HepG2 (cell line): ENCODE data around the gene XXYLT1.

Experiments
- SMC3 ChIP-seq: IDR thresholded peaks from 2 replicates; pipeline ENCODE4 v1.6.1; 2011; ENCODE audit warnings: low read length, improper control_type of control experiment
- ZFX ChIP-seq: sonication (generic); formaldehyde crosslinking; IDR thresholded peaks from 2 replicates; pipeline ENCODE4 v1.4.0; 2020; ENCODE audit warnings: mild to moderate bottlenecking, low read depth, missing genetic modification reagents, moderate library complexity
- TF ChIP-seq, protein P1 (sequence below): conservative IDR thresholded peaks from 2 replicates; pipeline ENCODE4 v1.6.1; 2018; ENCODE audit warnings: missing genetic modification reagents
- TF ChIP-seq, protein P2 (sequence below): fragments of 450-650 bp; IDR thresholded peaks from 2 replicates; pipeline ENCODE4 v1.6.1; 2017; ENCODE audit warnings: mild to moderate bottlenecking
- TF ChIP-seq, protein P3 (sequence below): sonication (generic); formaldehyde crosslinking; IDR thresholded peaks from 2 replicates; pipeline ENCODE4 v1.5.0; 2020; ENCODE audit warnings: mild to moderate bottlenecking, missing genetic modification reagents, moderate library complexity

DNA sequence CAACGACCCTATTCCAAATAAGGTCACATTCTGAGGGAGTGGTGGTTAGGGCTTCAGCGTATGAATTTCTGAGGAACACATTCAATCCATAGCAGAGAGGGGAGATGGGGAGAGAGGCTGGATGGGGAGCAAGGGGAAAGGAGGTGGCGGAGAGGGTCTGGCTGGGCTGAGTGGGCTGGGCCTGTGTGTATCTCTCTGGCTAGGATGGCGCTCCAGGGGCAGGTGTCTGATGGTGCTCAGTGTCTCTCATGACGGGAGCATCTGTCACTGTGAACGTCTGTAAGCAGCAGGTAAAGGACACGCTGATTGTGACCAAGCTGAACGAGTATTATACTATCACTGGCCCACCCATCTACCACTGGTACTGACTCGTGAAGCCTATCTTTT lies 159.6 kb downstream of the XXYLT1 start:
- TF ChIP-seq, protein P1, sequence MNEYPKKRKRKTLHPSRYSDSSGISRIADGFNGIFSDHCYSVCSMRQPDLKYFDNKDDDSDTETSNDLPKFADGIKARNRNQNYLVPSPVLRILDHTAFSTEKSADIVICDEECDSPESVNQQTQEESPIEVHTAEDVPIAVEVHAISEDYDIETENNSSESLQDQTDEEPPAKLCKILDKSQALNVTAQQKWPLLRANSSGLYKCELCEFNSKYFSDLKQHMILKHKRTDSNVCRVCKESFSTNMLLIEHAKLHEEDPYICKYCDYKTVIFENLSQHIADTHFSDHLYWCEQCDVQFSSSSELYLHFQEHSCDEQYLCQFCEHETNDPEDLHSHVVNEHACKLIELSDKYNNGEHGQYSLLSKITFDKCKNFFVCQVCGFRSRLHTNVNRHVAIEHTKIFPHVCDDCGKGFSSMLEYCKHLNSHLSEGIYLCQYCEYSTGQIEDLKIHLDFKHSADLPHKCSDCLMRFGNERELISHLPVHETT (CRISPR knock-in tag), result no peak
- TF ChIP-seq SMC3 (no peak), ZFX (CRISPR knock-in tag) (no peak)
- TF ChIP-seq, protein P2, sequence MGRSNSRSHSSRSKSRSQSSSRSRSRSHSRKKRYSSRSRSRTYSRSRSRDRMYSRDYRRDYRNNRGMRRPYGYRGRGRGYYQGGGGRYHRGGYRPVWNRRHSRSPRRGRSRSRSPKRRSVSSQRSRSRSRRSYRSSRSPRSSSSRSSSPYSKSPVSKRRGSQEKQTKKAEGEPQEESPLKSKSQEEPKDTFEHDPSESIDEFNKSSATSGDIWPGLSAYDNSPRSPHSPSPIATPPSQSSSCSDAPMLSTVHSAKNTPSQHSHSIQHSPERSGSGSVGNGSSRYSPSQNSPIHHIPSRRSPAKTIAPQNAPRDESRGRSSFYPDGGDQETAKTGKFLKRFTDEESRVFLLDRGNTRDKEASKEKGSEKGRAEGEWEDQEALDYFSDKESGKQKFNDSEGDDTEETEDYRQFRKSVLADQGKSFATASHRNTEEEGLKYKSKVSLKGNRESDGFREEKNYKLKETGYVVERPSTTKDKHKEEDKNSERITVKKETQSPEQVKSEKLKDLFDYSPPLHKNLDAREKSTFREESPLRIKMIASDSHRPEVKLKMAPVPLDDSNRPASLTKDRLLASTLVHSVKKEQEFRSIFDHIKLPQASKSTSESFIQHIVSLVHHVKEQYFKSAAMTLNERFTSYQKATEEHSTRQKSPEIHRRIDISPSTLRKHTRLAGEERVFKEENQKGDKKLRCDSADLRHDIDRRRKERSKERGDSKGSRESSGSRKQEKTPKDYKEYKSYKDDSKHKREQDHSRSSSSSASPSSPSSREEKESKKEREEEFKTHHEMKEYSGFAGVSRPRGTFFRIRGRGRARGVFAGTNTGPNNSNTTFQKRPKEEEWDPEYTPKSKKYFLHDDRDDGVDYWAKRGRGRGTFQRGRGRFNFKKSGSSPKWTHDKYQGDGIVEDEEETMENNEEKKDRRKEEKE, result no peak
- TF ChIP-seq, protein P3, sequence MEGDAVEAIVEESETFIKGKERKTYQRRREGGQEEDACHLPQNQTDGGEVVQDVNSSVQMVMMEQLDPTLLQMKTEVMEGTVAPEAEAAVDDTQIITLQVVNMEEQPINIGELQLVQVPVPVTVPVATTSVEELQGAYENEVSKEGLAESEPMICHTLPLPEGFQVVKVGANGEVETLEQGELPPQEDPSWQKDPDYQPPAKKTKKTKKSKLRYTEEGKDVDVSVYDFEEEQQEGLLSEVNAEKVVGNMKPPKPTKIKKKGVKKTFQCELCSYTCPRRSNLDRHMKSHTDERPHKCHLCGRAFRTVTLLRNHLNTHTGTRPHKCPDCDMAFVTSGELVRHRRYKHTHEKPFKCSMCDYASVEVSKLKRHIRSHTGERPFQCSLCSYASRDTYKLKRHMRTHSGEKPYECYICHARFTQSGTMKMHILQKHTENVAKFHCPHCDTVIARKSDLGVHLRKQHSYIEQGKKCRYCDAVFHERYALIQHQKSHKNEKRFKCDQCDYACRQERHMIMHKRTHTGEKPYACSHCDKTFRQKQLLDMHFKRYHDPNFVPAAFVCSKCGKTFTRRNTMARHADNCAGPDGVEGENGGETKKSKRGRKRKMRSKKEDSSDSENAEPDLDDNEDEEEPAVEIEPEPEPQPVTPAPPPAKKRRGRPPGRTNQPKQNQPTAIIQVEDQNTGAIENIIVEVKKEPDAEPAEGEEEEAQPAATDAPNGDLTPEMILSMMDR, result no peak
